Pancreas (tissue), 10 donors: ENCODE results near the gene C2orf76. TPM values are rescaled to one million over a fixed set of nuclear protein-coding genes. Genes with fewer than 3 reads are reported as not detected.
A peak's percentile ranks its signal among the peaks of the same experiment; 100 is the strongest.

Experiments used
- ATAC-seq, 4 donors: fragments of 200-7000 bp; cut with Tn5 transposase; one replicate each; pipeline versions ENCODE4 v1.8.0 to v1.9.1; 2020; ENCODE audit warnings: mild to moderate bottlenecking in 4 of 4, moderate library complexity in 4 of 4
- DNase-seq, 6 donors: peaks; one replicate each; pipeline ENCODE4 v3.0.0-alpha.2; 2020
- FAIRE-seq: peaks from 2 replicates; lab custom pipeline; 2012; peaks lifted over from hg19 to GRCh38; lab: Jason Lieb, UNC
- H3K27ac ChIP-seq, 4 donors: fragments of 200-600 bp; sonication (generic); 1 replicate in 3 of 4; 2 replicates in 1 of 4; pipeline versions ENCODE4 v1.5.0 to v1.8.0; 2020
- H3K27me3 ChIP-seq, 4 donors: fragments of 200-600 bp; one replicate each; pipeline ENCODE4 v1.8.0; 2021
- H3K36me3 ChIP-seq, 3 donors: fragments of 200-600 bp; sonication (generic) in 1 of 3; one replicate each; pipeline versions ENCODE4 v1.5.0 to v1.8.0; 2020 to 2021
- H3K4me1 ChIP-seq, 3 donors: fragments of 200-600 bp; one replicate each; pipeline ENCODE4 v1.8.0; 2021
- H3K4me3 ChIP-seq, 4 donors: fragments of 200-600 bp; sonication (generic) in 2 of 4; one replicate each; pipeline versions ENCODE4 v1.5.0 to v1.8.0; 2020 to 2021
- H3K9me3 ChIP-seq, 4 donors: fragments of 200-600 bp; one replicate each; pipeline ENCODE4 v1.8.0; 2021
- WGBS, 2 donors: extraction: QIAGEN DNeasy Blood & Tissue Kit; methylation state at CpG; one replicate each; pipeline ENCODE4 v1.1.7; 2013; 5-methylcytosine and 5-hydroxymethylcytosine counted together
- intact Hi-C, 3 donors: fragments of 100-400 bp; cut with DNase I; formaldehyde crosslinking; loops; one replicate each; pipeline versions ENCODE4 v1.11.1 to v1.14.2; 2022
- polyA plus RNA-seq, 2 donors: library from polyadenylated mRNA; stranded (reverse); fragments of 200-250 nt; gene quantifications; one replicate each; pipeline ENCODE4 v1.2.3, GENCODE V29; 2013
- total RNA-seq, 6 donors: library from RNA; stranded (reverse); fragmentation: NEBNext Ultra II Directional in 4 of 6; extraction: Animal tissue kit (Norgen Biotek cat#: 25700) in 4 of 6; gene quantifications; one replicate each; pipeline versions ENCODE4 v1.2.1 to v1.2.4, GENCODE V29; 2021 to 2023
- TF ChIP-seq, protein P1 (sequence below), 4 donors: fragments of 200-600 bp; sonication (generic) in 3 of 4; IDR thresholded peaks; one replicate each; pipeline versions ENCODE4 v1.5.0 to v1.8.0; 2021; ENCODE audit warnings: antibody characterized with exemption in 4 of 4
- donor health status: healthy with polysubstance abuse.
- donor health status: DM: no; HTN: no; CAD: no; lungs with moderate emphysema.
- donor health status: DM: no; HTN: no; CAD: no.
- donor health status: control.
- donor health status: control.
- donor health status: Bipolar disorder and iron deficiency.
- donor health status: DM: yes; HTN: yes; CAD: no.
- donor health status: DM: no; HTN: no; CAD: no.
- donor health status: DM: no; HTN: no; CAD: no.
- donor health status: DM: yes; HTN: yes; CAD: no.

The C2orf76 gene
- total RNA-seq (1 to 10 TPM; 3.8 to 6.1 (median 5.1) TPM), polyA plus RNA-seq (10 to 100 TPM; 11.5 to 12.0 TPM)

GRCh38 chr2:119366649-119367471, at the start of gene C2orf76, which contains the start of gene DBI:
TSS of gene C2orf76 (minus strand) at chr2:119366834. CDS start at chr2:119339959, 26,875 bp downstream.
TSS of gene DBI (plus strand) at chr2:119366977. CDS start at chr2:119367052, 75 bp downstream.
- peaks cover 0 to 20% (median 0%) of the 10 kb centered on the region in 3 donors for H3K36me3 ChIP-seq
- peak within 1 kb of the TSS; percentile 50 to 67 (median 64) for H3K4me3 ChIP-seq
- peaks cover 7 to 17% (median 8%) of the 10 kb centered on the region in 3 donors for H3K4me1 ChIP-seq
- 0 to 1% methylated on average over 63 to 65 of the region's 65 CpGs for WGBS, 2 donors
- H3K27ac ChIP-seq = peak within 1 kb of the TSS; percentile 63 to 84 (median 80)
- H3K9me3 ChIP-seq = no peaks in the 10 kb centered on the region
- H3K27me3 ChIP-seq = no peaks in the 10 kb centered on the region
- DNase-seq (peak; percentile 96 to 98 (median 96)), FAIRE-seq (no peak), ATAC-seq (peak; percentile 94 to 98 (median 97))
- intact Hi-C loops = no loop called here
- TF ChIP-seq, protein P1, sequence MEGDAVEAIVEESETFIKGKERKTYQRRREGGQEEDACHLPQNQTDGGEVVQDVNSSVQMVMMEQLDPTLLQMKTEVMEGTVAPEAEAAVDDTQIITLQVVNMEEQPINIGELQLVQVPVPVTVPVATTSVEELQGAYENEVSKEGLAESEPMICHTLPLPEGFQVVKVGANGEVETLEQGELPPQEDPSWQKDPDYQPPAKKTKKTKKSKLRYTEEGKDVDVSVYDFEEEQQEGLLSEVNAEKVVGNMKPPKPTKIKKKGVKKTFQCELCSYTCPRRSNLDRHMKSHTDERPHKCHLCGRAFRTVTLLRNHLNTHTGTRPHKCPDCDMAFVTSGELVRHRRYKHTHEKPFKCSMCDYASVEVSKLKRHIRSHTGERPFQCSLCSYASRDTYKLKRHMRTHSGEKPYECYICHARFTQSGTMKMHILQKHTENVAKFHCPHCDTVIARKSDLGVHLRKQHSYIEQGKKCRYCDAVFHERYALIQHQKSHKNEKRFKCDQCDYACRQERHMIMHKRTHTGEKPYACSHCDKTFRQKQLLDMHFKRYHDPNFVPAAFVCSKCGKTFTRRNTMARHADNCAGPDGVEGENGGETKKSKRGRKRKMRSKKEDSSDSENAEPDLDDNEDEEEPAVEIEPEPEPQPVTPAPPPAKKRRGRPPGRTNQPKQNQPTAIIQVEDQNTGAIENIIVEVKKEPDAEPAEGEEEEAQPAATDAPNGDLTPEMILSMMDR (IDR thresholded peaks at IDR 0.05) = no peak

GRCh38 chr2:119415630-119416029, 49.0 kb upstream of the C2orf76 start:
- 93 to 100% methylated on average over 1 of the region's 1 CpG for WGBS, 2 donors
- ATAC-seq (no peak), FAIRE-seq (no peak), DNase-seq (no peak)
- H3K27me3 ChIP-seq = no peaks in the 10 kb centered on the region
- peaks cover 0 to 13% (median 3%) of the 10 kb centered on the region in 3 donors for H3K4me1 ChIP-seq
- TF ChIP-seq, protein P1 (IDR thresholded peaks at IDR 0.05) = no peak
- no peak overlapping the region for H3K4me3 ChIP-seq
- intact Hi-C loops = no loop called here
- H3K36me3 ChIP-seq = no peaks in the 10 kb centered on the region
- H3K9me3 ChIP-seq = no peaks in the 10 kb centered on the region
- H3K27ac ChIP-seq = no peak overlapping the region

GRCh38 chr2:119414894-119415293, 48.3 kb upstream of the C2orf76 start:
- intact Hi-C loops = no loop called here

GRCh38 chr2:119409506-119409905, 42.9 kb upstream of the C2orf76 start:
- H3K4me3 ChIP-seq = no peak overlapping the region

More at GRCh38 chr2:119414894-119415293, 48.3 kb upstream of the C2orf76 start:
- Histone ChIP-seq H3K27me3 (no peaks in the 10 kb centered on the region), H3K36me3 (no peaks in the 10 kb centered on the region), H3K27ac (no peak overlapping the region), H3K4me1 (peaks cover 0 to 6% (median 0%) of the 10 kb centered on the region in 3 donors), H3K4me3 (no peak overlapping the region), H3K9me3 (no peaks in the 10 kb centered on the region)
- ATAC-seq (no peak), DNase-seq (no peak), FAIRE-seq (no peak)
- TF ChIP-seq, protein P1 (IDR thresholded peaks at IDR 0.05) = no peak
- WGBS, 2 donors = 92 to 93% methylated on average over 3 of the region's 3 CpGs

More at GRCh38 chr2:119409506-119409905, 42.9 kb upstream of the C2orf76 start:
- TF ChIP-seq, protein P1 (IDR thresholded peaks at IDR 0.05) = no peak
- Histone ChIP-seq H3K27me3 (no peaks in the 10 kb centered on the region), H3K36me3 (no peaks in the 10 kb centered on the region), H3K4me1 (no peaks in the 10 kb centered on the region), H3K27ac (no peak overlapping the region), H3K9me3 (no peaks in the 10 kb centered on the region)
- no peak for FAIRE-seq
- intact Hi-C loops = loop anchor here in 2 of 3 donors (5.0 to 10.0 kb wide), 2 partner anchors 63 to 255 kb away; no protein-coding TSS in a partner anchor
- DNase-seq = no peak
- no peak for ATAC-seq
- WGBS, 2 donors = 38 to 48% methylated on average over 4 of the region's 4 CpGs
